Large intestine (tissue), 3 donors: ENCODE data around the gene PRSS56. TPM values are rescaled to one million over a fixed set of nuclear protein-coding genes. Genes with fewer than 3 reads are reported as not detected.

Experiments
- DNase-seq, 2 donors: peaks; one replicate each; pipeline versions ENCODE4 v3.0.0 to v3.0.0-alpha.2; 2013
- H3K27ac ChIP-seq: one replicate; pipeline ENCODE4 v1.5.1; 2013; ENCODE audit warnings: low read length
- H3K27me3 ChIP-seq: 2 replicates; pipeline ENCODE4 v1.6.1; 2013; ENCODE audit warnings: low read length; ENCODE audit not compliant: control insufficient read depth, insufficient read depth
- H3K36me3 ChIP-seq: 2 replicates; pipeline ENCODE4 v1.6.1; 2013; ENCODE audit warnings: low read length; ENCODE audit not compliant: control insufficient read depth, insufficient read depth
- H3K4me1 ChIP-seq: one replicate; pipeline ENCODE4 v1.6.1; 2013; ENCODE audit warnings: low read length; ENCODE audit not compliant: control insufficient read depth, insufficient read depth
- H3K4me3 ChIP-seq: one replicate; pipeline ENCODE4 v1.5.1; 2013; ENCODE audit warnings: low read length
- H3K9me3 ChIP-seq: one replicate; pipeline ENCODE4 v1.6.1; 2013; ENCODE audit warnings: mild to moderate bottlenecking, low read depth, low read length, moderate library complexity; ENCODE audit not compliant: control insufficient read depth
- WGBS: methylation state at CpG from one replicate; pipeline ENCODE4 v1.1.5; 2013; ENCODE audit warnings: low lambda C conversion rate; ENCODE audit not compliant: insufficient coverage; 5-methylcytosine and 5-hydroxymethylcytosine counted together
- polyA plus RNA-seq: library from polyadenylated mRNA; unstranded; fragments of 120-200 nt; gene quantifications from one replicate; pipeline ENCODE4 v1.2.1, GENCODE V29; 2013

The PRSS56 gene
- polyA plus RNA-seq, 1 donor: not detected

DNA sequence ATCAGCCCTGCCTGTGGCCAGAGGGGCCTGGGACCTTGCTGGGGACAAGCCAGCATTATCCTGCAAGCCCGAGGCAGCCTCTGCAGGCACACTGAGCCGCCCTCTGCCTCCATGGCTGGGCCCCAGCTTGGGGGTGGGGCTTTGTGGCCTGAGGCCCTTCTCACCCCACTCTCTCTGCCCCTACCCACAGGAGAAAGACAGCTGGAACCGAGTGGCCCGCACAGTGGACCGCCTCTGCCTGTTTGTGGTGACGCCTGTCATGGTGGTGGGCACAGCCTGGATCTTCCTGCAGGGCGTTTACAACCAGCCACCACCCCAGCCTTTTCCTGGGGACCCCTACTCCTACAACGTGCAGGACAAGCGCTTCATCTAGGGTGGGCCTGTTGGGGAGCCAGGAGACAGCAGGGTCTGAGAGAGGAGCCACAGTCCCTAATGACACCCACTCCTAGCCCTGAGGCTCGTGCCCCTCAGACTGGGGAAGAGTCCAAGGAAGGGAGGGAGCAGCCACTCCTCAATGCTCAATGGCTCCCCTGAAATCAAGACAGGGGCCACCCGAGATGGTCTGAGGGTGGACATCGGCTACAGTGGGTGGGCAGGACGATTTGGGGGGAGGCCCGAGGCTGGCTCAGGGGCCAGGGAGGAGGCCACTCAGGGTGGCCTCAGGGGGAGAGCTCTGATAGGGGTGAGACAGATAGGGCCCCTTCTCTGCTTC, 14.9 kb downstream of the PRSS56 start:
- Histone ChIP-seq H3K36me3 (no peaks in the 10 kb centered on the region), H3K27ac (no peak overlapping the region), H3K27me3 (peaks cover 21% of the 10 kb centered on the region), H3K9me3 (no peaks in the 10 kb centered on the region), H3K4me3 (no peak overlapping the region), H3K4me1 (no peaks in the 10 kb centered on the region)
- no CpG with 5 or more reads among the region's 14 CpGs for WGBS
- no peak for DNase-seq

DNA sequence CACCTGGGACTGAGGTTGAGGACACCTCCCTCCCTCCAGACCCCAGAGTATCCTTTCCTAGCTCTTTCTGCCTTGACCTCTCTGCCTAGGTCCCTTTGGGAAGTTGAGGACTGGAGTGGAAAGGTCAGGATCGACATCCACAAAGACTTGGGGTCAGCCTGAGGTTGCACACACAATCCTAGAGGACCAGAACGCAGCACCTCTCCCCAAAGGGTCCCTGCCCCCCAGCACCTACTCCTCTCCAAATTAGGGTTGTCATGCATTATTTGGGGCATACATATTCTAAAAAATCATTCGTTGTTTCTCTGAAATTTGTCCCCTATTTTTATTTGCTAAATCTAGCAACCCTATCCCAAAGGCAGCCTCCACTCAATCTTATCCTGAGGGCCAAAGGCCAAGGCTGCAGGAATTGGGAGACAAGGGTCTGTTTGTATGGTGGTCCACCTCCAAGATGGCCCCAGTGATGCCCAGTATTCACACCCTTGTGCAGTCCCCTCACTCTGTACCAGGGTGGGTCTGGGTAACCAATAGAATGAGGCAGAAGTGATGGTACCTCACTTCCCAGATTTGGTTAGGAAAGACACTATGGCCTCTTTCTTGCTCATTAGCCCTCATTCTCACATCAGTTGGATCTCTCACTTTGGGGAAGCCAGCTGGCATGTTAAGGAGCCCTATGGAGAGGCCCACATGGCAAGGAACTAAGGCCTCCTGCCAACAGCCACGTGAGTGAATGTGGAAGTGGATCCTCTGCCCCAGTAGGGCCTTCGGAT, 15.8 kb downstream of the PRSS56 start:
- Histone ChIP-seq H3K36me3 (no peaks in the 10 kb centered on the region), H3K27me3 (peaks cover 21% of the 10 kb centered on the region), H3K27ac (no peak overlapping the region), H3K4me3 (no peak overlapping the region), H3K9me3 (no peaks in the 10 kb centered on the region), H3K4me1 (peaks cover 3% of the 10 kb centered on the region)
- no CpG with 5 or more reads among the region's 5 CpGs for WGBS
- no peak for DNase-seq

DNA sequence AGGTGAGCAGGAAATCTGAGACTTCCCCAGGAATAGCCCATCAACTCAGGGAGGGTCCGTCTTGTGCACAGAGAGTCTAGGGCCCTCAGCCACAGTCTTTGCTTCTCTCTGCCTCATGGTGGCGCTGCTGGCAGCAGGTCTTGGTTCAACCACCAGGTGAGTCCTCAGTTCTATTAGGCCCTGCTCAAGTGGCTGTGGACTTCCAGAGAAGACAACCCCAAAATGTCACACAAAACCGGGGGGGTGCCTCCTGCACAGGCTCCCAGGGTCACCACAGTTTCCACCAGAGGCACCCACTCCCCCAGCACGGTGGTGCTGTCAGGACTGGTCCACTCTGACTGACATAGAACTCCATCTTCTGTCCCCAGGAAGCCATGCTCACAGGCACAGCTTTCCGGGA, 16.9 kb downstream of the PRSS56 start:
- Histone ChIP-seq H3K27me3 (peaks cover 21% of the 10 kb centered on the region), H3K4me1 (peaks cover 3% of the 10 kb centered on the region), H3K4me3 (no peak overlapping the region), H3K27ac (no peak overlapping the region), H3K36me3 (no peaks in the 10 kb centered on the region), H3K9me3 (no peaks in the 10 kb centered on the region)
- no CpG with 5 or more reads among the region's 5 CpGs for WGBS
- no peak for DNase-seq

- no peak for DNase-seq
- peaks cover 3% of the 10 kb centered on the region for H3K4me1 ChIP-seq
- H3K4me3 ChIP-seq: no peak overlapping the region
- H3K27ac ChIP-seq: no peak overlapping the region
- WGBS: no CpG with 5 or more reads among the region's 4 CpGs
- no peaks in the 10 kb centered on the region for H3K36me3 ChIP-seq
- no peaks in the 10 kb centered on the region for H3K9me3 ChIP-seq
- peaks cover 21% of the 10 kb centered on the region for H3K27me3 ChIP-seq
These were observed 17.3 kb downstream of the PRSS56 start for GRCh38 chr2:232537499-232537898.

- Histone ChIP-seq H3K27me3 (peaks cover 21% of the 10 kb centered on the region), H3K36me3 (no peaks in the 10 kb centered on the region), H3K4me3 (no peak overlapping the region), H3K27ac (no peak overlapping the region), H3K9me3 (no peaks in the 10 kb centered on the region), H3K4me1 (peaks cover 3% of the 10 kb centered on the region)
- 29% methylated on average over 1 of the region's 4 CpGs for WGBS
- no peak for DNase-seq
These were observed 18.5 kb downstream of the PRSS56 start for GRCh38 chr2:232538671-232539070.

GRCh38 chr2:232539298-232540231, 19.4 kb downstream of the PRSS56 start, which contains the start of gene CHRNG:
Gene CHRNG, plus strand, starts transcription at chr2:232539692. Its CDS starts 56 bp downstream, at chr2:232539748.
- no peak within 1 kb of the TSS for H3K4me3 ChIP-seq
- H3K36me3 ChIP-seq: peaks cover 2% of the 10 kb centered on the region
- no peak for DNase-seq
- H3K9me3 ChIP-seq: peaks cover 5% of the 10 kb centered on the region
- H3K27ac ChIP-seq: no peak within 1 kb of the TSS
- peaks cover 3% of the 10 kb centered on the region for H3K4me1 ChIP-seq
- no CpG with 5 or more reads among the region's 23 CpGs for WGBS
- H3K27me3 ChIP-seq: peaks cover 21% of the 10 kb centered on the region

- no peak for DNase-seq
- peaks cover 19% of the 10 kb centered on the region for H3K27me3 ChIP-seq
- no CpG with 5 or more reads among the region's 17 CpGs for WGBS
- peaks cover 7% of the 10 kb centered on the region for H3K9me3 ChIP-seq
- H3K4me3 ChIP-seq: no peak overlapping the region
- H3K27ac ChIP-seq: no peak overlapping the region
- H3K4me1 ChIP-seq: peaks cover 3% of the 10 kb centered on the region
- H3K36me3 ChIP-seq: peaks cover 2% of the 10 kb centered on the region
These were observed 20.4 kb downstream of the PRSS56 start for GRCh38 chr2:232540441-232541041.

DNA sequence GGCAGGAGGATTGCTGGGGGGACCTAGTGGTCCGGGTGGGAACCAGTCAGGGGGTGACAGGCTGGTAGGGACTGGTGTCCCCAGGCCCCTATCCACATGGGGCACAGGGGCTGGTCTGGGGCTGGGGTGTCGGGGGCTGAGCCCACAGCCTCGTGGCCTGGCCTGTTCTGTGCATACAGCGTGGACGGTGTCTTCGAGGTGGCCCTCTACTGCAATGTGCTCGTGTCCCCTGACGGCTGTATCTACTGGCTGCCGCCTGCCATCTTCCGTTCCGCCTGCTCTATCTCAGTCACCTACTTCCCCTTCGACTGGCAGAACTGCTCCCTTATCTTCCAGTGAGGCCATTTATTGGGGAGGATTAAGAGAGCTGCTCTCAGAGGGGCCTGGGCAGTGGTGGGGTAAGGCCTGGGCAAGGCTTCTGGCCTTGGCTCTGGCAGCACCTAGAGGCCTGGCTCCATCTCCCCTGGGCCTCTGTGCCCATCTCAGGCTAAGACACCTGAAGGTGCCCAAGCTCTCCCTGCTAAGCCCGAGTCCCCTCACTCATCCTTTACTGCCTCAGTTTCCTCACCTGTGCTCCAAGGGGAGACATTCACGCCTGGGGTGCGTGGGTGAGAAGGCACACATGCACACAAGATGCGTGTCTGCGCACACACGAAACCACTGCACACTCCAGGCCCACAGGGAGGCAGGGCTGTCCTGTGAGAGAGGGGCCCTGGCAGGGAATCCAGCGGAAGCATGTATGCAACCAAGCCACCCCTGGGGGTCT, 21.2 kb downstream of the PRSS56 start:
- Histone ChIP-seq H3K27me3 (peaks cover 17% of the 10 kb centered on the region), H3K36me3 (peaks cover 2% of the 10 kb centered on the region), H3K4me1 (peaks cover 3% of the 10 kb centered on the region), H3K4me3 (no peak overlapping the region), H3K9me3 (peaks cover 7% of the 10 kb centered on the region), H3K27ac (no peak overlapping the region)
- no CpG with 5 or more reads among the region's 19 CpGs for WGBS
- no peak for DNase-seq

DNA sequence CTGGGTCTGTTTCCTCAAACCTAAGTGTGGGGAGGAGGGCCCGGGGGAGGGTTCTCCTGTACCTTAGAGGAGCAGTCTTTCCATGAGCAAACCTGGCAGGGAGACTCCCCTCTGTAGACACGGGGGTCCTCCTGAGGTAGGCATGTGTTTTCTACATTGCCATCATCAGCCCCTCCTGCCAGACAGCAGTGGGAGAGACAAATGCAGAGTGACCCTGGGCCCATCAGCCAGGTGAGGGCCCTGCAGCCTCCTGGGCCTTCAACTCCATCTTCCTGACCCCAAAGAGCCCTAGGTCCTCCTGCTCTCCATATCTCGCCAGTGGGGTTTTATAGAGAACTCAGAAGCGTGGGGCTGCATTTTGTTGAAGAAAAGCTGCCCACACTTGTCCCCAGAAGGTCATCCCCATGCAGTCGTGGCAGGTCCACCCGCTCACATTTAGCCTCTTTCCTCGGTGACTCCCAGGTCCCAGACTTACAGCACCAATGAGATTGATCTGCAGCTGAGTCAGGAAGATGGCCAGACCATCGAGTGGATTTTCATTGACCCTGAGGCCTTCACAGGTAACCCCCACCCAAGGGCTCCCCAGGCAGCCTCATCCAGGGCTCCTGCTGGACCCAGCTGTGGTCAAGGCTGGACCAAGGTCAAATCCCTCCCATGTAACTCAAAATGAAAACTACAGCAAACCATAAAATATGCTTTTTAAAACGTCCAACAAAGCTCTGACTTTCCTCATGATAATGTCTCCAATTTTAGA, 21.9 kb downstream of the PRSS56 start:
- DNase-seq: no peak
- H3K9me3 ChIP-seq: peaks cover 9% of the 10 kb centered on the region
- no peak overlapping the region for H3K27ac ChIP-seq
- WGBS: 17% methylated on average over 1 of the region's 9 CpGs
- no peak overlapping the region for H3K4me3 ChIP-seq
- peaks cover 8% of the 10 kb centered on the region for H3K36me3 ChIP-seq
- H3K27me3 ChIP-seq: peaks cover 17% of the 10 kb centered on the region
- peaks cover 3% of the 10 kb centered on the region for H3K4me1 ChIP-seq
